Subcutaneous adipose tissue (tissue), 4 donors: Measurements from ENCODE around the gene PFKL. TPM values are rescaled to one million over a fixed set of nuclear protein-coding genes. Genes with fewer than 3 reads are reported as not detected.

Source experiments
- total RNA-seq, 4 donors: library from RNA; depleted of rRNA; stranded (reverse); fragments of >200 nt; gene quantifications; one replicate each; pipeline ENCODE4 v1.1.0, GENCODE V29; 2016
- TF ChIP-seq, protein P1 (sequence below): fragments of 450-650 bp; IDR thresholded peaks from one replicate; pipeline ENCODE4 v1.5.1; 2016; ENCODE audit warnings: low read depth, mild to moderate bottlenecking, control low read depth, antibody characterized with exemption, moderate library complexity

PFKL gene
- total RNA-seq, 4 donors from 2014 or later = 51.0 to 177 (median 77.3) TPM

DNA sequence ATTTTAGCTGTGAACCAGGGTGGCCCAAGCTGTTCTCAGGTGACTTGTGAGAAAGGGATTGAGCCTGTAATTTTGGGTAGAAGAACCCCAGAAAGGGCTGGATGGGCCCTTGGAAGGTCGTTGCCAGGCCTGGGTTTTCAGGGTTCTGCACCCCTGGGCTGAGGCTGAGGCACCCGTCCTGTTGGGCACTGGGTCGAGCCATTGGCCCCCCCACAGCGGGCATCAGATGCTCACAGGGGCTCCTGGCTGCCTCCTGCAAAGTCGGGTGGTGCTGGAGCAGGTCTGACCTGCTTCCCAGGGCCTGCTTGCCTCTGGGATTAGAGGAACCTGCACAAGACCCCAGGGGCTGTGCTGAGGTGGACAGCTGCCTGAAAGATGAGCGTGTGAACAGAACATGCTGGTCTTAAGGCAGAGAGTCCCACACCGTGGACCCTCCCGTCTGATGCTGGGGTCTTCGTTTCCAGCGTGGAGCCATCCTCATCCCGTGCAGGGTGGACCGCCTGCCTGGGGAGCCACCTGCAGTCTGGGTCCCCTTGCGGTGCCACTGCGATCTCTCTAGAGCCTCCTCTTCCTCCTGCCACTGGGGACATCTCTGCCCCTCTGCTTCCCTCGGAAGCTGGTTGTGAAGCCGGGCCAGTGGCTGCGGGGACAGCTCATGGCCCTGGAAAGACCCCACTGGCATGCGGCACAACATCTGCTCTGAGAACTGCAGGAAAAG is 51.8 kb downstream of the PFKL start:
- TF ChIP-seq, protein P1, sequence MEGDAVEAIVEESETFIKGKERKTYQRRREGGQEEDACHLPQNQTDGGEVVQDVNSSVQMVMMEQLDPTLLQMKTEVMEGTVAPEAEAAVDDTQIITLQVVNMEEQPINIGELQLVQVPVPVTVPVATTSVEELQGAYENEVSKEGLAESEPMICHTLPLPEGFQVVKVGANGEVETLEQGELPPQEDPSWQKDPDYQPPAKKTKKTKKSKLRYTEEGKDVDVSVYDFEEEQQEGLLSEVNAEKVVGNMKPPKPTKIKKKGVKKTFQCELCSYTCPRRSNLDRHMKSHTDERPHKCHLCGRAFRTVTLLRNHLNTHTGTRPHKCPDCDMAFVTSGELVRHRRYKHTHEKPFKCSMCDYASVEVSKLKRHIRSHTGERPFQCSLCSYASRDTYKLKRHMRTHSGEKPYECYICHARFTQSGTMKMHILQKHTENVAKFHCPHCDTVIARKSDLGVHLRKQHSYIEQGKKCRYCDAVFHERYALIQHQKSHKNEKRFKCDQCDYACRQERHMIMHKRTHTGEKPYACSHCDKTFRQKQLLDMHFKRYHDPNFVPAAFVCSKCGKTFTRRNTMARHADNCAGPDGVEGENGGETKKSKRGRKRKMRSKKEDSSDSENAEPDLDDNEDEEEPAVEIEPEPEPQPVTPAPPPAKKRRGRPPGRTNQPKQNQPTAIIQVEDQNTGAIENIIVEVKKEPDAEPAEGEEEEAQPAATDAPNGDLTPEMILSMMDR = no peak

DNA sequence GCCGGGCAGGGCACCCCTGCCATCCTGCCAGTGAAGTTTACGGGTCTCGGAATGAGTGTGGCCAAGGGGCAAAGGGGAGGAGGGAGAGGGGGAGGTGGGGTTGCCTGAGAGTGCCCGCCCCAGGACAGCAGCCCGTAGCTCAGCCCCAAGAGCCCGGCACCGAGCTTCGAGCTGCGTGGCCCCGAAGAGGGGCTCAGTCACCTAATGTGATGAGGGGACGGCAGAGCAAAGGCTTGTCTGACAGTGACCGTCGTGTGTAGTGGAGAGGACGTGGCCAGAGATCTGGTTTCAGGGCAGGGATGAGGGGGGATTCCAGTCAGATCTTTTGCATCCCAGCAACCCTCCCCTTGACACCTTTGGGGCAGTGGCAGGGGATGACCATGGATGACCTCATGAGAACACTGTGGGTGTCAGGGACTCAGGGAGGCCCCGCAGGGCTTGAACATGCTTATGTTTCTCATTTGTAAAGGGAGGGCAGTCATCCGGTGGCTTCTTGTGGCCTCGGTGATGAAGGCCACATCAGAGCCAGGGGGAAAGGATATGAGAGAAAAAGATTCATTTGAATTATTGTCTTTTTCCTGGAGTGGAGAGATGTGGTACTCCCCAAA is 52.5 kb downstream of the PFKL start:
- TF ChIP-seq, protein P1 = no peak

DNA sequence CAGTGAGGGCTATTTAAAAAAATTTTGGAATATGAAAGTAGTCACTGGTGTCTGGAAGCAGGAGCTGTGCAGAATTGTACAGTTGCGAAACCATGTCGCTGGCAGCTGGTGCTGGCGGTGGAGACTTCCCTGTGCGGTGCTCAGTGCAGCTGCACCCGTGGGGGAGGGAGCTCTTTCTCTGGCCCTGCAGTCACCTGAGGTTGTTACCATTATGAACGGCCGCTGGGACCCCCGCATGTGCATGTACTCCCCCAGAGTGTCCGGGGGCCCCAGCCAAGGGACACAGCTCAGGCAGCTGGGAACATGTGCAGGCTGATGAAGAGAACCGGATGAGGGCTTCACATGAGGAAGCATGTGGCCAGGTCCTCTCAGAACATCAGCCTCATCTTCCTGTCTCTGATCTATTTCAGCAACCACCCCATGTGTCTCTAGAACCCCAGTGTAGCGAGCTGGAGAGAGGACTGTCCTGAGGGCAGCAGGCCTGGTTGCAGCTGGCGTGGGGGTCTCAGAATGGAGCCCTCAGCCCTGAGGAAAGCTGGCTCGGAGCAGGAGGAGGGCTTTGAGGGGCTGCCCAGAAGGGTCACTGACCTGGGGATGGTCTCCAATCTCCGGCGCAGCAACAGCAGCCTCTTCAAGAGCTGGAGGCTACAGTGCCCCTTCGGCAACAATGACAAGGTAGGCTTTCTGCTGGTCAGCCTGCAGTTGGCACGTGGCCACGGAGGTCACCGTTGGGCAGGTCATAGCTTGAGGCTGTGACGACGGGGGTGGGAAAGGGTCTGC is 53.5 kb downstream of the PFKL start, which contains the start of gene TRPM2:
TRPM2 (plus strand) TSS at position 431 of the 780 bp plus-strand sequence; CDS start at position 511, 80 bp downstream.
- TF ChIP-seq, protein P1 = no peak

DNA sequence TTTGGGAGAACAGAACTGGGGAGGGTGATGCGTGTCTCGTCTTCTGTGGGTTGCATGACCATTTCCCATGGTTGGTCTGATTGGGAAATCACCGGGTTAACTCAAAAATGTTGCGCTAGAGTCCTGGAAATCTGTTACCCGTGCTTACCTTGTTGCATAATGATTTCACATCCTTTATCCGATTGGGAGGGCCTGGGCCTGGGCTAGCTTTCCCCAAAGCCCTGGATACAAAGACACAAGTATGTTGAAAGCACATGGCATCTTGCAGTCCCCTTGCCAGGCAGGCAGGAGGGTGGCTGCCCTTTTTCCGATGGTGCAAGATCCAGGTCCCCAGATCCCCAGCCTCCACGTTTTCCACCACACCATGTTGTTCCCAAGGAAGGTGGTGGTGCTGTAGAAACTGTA is 54.1 kb downstream of the PFKL start:
- TF ChIP-seq, protein P1 = no peak

DNA sequence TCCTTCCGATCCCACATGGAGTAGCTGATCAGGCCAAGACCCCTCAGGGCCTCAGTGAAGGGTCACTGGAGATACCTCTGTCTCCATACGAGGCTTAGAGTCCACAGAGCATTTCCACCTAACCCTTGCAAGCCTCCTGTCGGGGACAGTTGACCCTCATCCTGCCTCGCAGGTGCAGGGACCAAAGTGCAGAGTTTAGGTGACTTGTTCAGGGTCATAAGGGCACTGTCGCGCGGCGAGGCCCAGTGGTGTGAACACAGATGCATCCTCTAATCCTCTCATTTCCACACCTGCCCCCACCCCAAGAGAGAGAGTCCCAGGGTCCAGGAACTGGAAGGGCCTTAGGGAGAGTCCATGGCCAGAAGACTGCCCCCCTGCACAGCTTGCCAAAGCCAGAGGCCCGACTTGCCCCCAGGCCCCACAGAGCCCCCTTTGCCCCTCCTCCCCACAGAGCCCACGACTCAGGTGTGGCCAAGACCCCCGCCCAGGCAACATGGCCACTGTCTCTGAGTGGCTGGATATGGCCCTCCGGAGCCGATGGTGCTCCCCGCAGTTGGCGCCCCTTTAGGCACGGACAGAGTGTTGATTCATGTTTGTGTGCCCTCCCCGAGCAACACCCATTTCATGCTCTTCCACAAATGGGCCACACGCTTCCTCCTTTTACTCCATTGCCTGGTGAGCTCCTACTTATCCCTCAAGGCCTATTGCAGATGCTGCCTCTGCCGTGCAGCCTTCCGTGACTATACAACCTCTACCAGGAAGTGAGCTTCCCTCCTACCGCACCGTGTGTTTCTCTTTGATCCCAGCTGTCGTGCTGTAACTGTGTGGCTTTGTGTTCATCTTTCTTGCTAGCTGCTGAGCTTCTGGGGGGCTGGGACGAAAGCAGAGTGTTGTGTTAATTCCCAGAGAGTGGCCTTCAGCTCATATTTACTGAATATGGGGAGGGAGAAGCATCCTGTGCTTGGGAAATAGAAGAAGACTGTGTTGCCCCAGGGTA is 55.2 kb downstream of the PFKL start:
- TF ChIP-seq, protein P1 = no peak

DNA sequence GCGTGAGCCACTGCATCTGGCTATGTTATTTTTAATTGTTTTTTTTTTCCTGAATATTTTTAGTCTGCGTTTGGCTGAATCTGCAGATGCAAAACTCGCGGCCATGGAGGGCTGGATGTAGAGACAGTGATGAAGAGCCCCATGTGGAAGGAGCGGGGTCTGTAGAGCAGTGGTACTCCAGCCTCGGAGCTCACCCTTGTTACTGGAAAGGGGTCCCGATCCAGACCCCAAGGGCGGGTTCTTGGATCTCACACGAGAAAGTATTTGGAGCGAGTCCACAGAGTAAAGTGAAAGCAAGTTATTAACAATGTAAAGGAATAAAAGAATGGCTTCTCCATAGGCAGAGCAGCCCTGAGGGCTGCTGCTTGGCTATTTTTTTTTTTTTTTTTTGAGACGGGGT is 56.3 kb downstream of the PFKL start:
- TF ChIP-seq, protein P1 = no peak
